ENCODE measurements around the gene MCTP1. TPM values are rescaled to one million over a fixed set of nuclear protein-coding genes. Genes with fewer than 3 reads are reported as not detected.

The MCTP1 gene
- total RNA-seq, 1 experiment from 2014 or later, result 2.5 TPM

DNA sequence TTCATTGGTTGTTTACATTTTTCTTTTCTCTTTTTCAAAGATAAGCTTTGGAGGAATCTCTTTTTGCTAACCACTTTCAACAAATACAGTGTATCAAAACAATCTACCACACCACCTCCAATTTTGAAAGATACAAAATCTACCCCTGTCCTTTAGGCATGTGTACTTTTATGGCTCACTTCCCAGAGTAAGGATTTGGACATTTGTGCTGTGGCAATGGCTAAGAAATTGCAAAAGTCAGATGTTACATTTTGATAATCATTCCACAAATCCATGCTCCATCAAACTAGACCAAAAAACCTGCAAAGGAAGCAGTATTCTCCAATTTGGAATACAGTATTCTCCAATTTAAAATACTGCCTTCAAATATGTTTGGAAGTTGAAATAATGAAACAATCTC lies 204.9 kb downstream of the MCTP1 start:
- no peak overlapping the region for H3K9ac ChIP-seq (ENCODE audit: extremely low read depth, insufficient read length, low read length)
- no peaks in the 10 kb centered on the region for H3K4me1 ChIP-seq (ENCODE audit: insufficient read depth, low read length)
- H2BK15ac ChIP-seq (ENCODE audit: low read depth, low read length), result no peak overlapping the region
- H2BK5ac ChIP-seq (ENCODE audit: insufficient read length, low read length), result no peak overlapping the region
- no peak overlapping the region for H4K5ac ChIP-seq (ENCODE audit: insufficient read length, low read depth, low read length)
- H2BK120ac ChIP-seq (ENCODE audit: low read depth, low read length, poor library complexity, severe bottlenecking), result no peak overlapping the region
- H2BK20ac ChIP-seq (ENCODE audit: low read depth, low read length, poor library complexity, severe bottlenecking), result no peak overlapping the region
- H4K8ac ChIP-seq (replicated peaks; ENCODE audit: insufficient read length, low read depth, low read length), result no peak overlapping the region
- H3K4me1 Mint-ChIP-seq, result peaks cover 21 to 24% of the 10 kb centered on the region in 2 experiments
- H3K14ac ChIP-seq (ENCODE audit: insufficient read depth, low read length), result no peak overlapping the region
- H3K4me2 ChIP-seq (ENCODE audit: insufficient read depth, insufficient read length, low read length), result no peak overlapping the region
- H2BK12ac ChIP-seq (ENCODE audit: insufficient read length, low read depth, low read length), result no peak overlapping the region
- no peak overlapping the region for H3K4ac ChIP-seq (ENCODE audit: low read depth, low read length)
- H3K9me3 ChIP-seq (ENCODE audit: control insufficient read depth, low read depth, low read length), result no peaks in the 10 kb centered on the region
- H2AFZ ChIP-seq (ENCODE audit: low read length), result no peak overlapping the region
- H3K36me3 Mint-ChIP-seq (ENCODE audit: insufficient read depth in 1 of 3, low read depth in 3 of 3), result no peaks in the 10 kb centered on the region
- H4K20me1 ChIP-seq (ENCODE audit: control insufficient read depth, insufficient read depth, insufficient read length), result no peaks in the 10 kb centered on the region
- TF ChIP-seq CTCF (conservative IDR thresholded peaks at IDR 0.05), result no peak
- H3K79me2 ChIP-seq (ENCODE audit: insufficient read depth, low read length), result no peaks in the 10 kb centered on the region
- no peak overlapping the region for H3K27ac Mint-ChIP-seq
- no peaks in the 10 kb centered on the region for H3K23me2 ChIP-seq (ENCODE audit: insufficient read length, low read depth, low read length, poor library complexity, severe bottlenecking)
- H3K56ac ChIP-seq (ENCODE audit: insufficient read length, low read depth, low read length), result no peak overlapping the region
- H3K18ac ChIP-seq (ENCODE audit: insufficient read length, low read depth, low read length), result no peak overlapping the region
- H3K4me3 Mint-ChIP-seq, result no peak overlapping the region
- H3K27ac ChIP-seq (ENCODE audit: insufficient read length, low read depth, low read length), result no peak overlapping the region
- no peak overlapping the region for H3K23ac ChIP-seq (ENCODE audit: insufficient read length, low read depth, low read length)
- no peaks in the 10 kb centered on the region for H3K27me3 Mint-ChIP-seq (ENCODE audit: low read depth)
- no peaks in the 10 kb centered on the region for H3K27me3 ChIP-seq (ENCODE audit: insufficient read depth, low read length)
- H3K9me3 Mint-ChIP-seq, result no peaks in the 10 kb centered on the region
- H2AK5ac ChIP-seq (ENCODE audit: insufficient read length, low read length), result no peak overlapping the region
- H3K79me1 ChIP-seq (ENCODE audit: insufficient read depth, low read depth, low read length, poor library complexity, severe bottlenecking), result no peaks in the 10 kb centered on the region
- no peak overlapping the region for H4K91ac ChIP-seq (ENCODE audit: insufficient read length, low read depth, low read length)
- no peak overlapping the region for H3T11ph ChIP-seq (ENCODE audit: low read length)
- DNase-seq, result no peak

Measured in H9 (cell line).